ENCODE data around the gene CRNKL1. TPM values are rescaled to one million over a fixed set of nuclear protein-coding genes. Genes with fewer than 3 reads are reported as not detected.
A peak's percentile ranks its signal among the peaks of the same experiment; 100 is the strongest.

The CRNKL1 gene
- total RNA-seq, 2 experiments from 2014 or later, result 21.1 to 23.3 TPM

- Mint-ChIP-seq H3K9me3 (no peaks in the 10 kb centered on the region), H3K36me3 (ENCODE audit: low read depth) (no peaks in the 10 kb centered on the region), H3K4me3 (no peak overlapping the region), H3K27ac (no peak overlapping the region), H3K27me3 (peaks cover 5% of the 10 kb centered on the region), H3K4me1 (ENCODE audit: low read depth) (no peaks in the 10 kb centered on the region)
- ChIA-PET CTCF (interaction anchor here (2.0 kb wide), 1 partner anchor 161 kb away, joined by 7 read pairs; no protein-coding TSS in a partner anchor), POLR2A (no interaction called here)
- TF ChIP-seq, protein P1, sequence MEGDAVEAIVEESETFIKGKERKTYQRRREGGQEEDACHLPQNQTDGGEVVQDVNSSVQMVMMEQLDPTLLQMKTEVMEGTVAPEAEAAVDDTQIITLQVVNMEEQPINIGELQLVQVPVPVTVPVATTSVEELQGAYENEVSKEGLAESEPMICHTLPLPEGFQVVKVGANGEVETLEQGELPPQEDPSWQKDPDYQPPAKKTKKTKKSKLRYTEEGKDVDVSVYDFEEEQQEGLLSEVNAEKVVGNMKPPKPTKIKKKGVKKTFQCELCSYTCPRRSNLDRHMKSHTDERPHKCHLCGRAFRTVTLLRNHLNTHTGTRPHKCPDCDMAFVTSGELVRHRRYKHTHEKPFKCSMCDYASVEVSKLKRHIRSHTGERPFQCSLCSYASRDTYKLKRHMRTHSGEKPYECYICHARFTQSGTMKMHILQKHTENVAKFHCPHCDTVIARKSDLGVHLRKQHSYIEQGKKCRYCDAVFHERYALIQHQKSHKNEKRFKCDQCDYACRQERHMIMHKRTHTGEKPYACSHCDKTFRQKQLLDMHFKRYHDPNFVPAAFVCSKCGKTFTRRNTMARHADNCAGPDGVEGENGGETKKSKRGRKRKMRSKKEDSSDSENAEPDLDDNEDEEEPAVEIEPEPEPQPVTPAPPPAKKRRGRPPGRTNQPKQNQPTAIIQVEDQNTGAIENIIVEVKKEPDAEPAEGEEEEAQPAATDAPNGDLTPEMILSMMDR (IDR thresholded peaks at IDR 0.05), result no peak
- intact Hi-C loops (cut with micrococcal nuclease), result no loop called here
- ATAC-seq, result no peak
- DNase-seq, result peak; percentile 7
These were observed 24.2 kb upstream of the CRNKL1 start for GRCh38 chr20:20076297-20077065.

DNA sequence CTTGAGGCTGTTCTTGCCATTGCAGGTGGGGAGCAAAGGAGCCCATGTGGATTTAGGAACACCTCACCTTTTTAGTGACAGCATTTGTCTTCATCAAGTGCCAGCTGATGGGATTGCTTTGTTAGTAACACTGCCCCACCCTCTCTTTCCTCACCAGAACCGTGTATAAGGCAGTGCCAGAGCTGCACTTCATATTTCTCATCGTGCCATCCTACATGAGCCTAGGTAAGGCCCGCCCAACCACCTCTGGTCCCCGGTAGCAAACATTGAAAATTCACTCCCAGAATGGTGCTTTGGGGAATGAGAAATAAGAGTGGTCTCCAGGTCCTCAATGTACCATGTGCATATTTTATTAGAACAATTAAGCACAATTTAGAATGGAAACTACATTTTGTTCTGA, 22.8 kb upstream of the CRNKL1 start:
- no peaks in the 10 kb centered on the region for H3K9me3 Mint-ChIP-seq
- TF ChIP-seq, protein P1 (IDR thresholded peaks at IDR 0.05), result no peak
- no peaks in the 10 kb centered on the region for H3K36me3 Mint-ChIP-seq (ENCODE audit: low read depth)
- peaks cover 7% of the 10 kb centered on the region for H3K27me3 Mint-ChIP-seq
- DNase-seq (no peak), ATAC-seq (no peak)
- no peak overlapping the region for H3K27ac Mint-ChIP-seq
- no peaks in the 10 kb centered on the region for H3K4me1 Mint-ChIP-seq (ENCODE audit: low read depth)
- ChIA-PET CTCF (interaction anchor here (2.0 kb wide), 1 partner anchor 162 kb away, joined by 7 read pairs; no protein-coding TSS in a partner anchor), POLR2A (no interaction called here)
- no peak overlapping the region for H3K4me3 Mint-ChIP-seq
- intact Hi-C loops (cut with micrococcal nuclease), result no loop called here

GRCh38 chr20:20073801-20074371, 21.6 kb upstream of the CRNKL1 start:
- ATAC-seq, result no peak
- intact Hi-C loops (cut with micrococcal nuclease), result no loop called here
- H3K27ac Mint-ChIP-seq, result no peak overlapping the region
- ChIA-PET CTCF (interaction anchor here (1.4 kb wide), 1 partner anchor 10 kb away, joined by 6 read pairs; no protein-coding TSS in a partner anchor), POLR2A (no interaction called here)
- no peak for DNase-seq
- no peaks in the 10 kb centered on the region for H3K36me3 Mint-ChIP-seq (ENCODE audit: low read depth)
- H3K4me3 Mint-ChIP-seq, result no peak overlapping the region
- H3K9me3 Mint-ChIP-seq, result no peaks in the 10 kb centered on the region
- no peaks in the 10 kb centered on the region for H3K4me1 Mint-ChIP-seq (ENCODE audit: low read depth)
- peaks cover 5% of the 10 kb centered on the region for H3K27me3 Mint-ChIP-seq
- TF ChIP-seq, protein P1 (IDR thresholded peaks at IDR 0.05), result no peak

DNA sequence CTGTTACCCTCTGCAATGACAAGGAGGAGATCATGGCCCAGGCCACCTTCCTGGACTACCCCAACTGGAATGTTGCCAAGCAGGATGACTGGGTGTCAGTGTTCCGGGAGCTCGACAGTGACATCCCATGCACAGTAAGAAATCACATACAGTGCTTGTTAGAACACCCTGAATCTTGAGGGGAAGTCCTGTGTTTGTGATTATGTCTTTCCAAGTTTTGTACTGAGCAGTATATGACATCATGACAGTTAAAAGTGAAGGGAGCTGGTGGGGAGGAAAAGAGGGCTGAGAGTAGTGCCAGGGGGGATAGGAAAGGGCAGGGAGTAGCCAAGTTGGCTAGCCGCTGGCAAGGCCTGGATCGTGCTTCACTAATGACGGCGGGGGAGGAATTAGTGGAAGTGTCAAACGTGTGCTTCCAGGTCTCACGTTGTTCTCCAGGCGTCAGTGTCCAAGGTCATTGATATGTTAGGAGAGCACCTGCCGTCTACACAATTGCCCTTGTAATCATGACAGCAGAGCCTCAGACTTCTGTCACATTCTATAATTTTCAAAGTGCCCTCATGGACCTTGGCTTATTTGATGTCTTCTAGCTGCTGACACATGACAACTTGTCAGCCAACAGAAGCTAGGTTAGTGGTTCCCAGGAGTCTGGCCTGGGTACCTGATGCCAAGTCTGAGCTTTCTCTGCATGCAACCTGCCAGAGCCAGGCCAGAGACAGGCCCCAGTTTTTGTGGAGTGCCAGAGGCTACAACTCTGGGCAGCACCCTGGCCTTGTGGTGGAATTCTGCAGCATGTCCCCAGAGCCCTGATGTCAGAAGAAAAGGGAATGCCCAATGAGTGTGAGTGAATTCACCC, 18.8 kb upstream of the CRNKL1 start:
- H3K27me3 Mint-ChIP-seq, result peaks cover 5% of the 10 kb centered on the region
- POLR2A ChIA-PET, result no interaction called here
- H3K36me3 Mint-ChIP-seq (ENCODE audit: low read depth), result no peaks in the 10 kb centered on the region
- no peak overlapping the region for H3K27ac Mint-ChIP-seq
- DNase-seq (no peak), ATAC-seq (no peak)
- CTCF ChIA-PET, result interaction anchor here (1.0 to 1.2 kb wide), 2 partner anchors 12 to 166 kb away, joined by 3 to 4 read pairs; no protein-coding TSS in a partner anchor
- intact Hi-C loops (cut with micrococcal nuclease), result no loop called here
- H3K4me3 Mint-ChIP-seq, result no peak overlapping the region
- TF ChIP-seq, protein P1 (IDR thresholded peaks at IDR 0.05), result no peak
- no peaks in the 10 kb centered on the region for H3K4me1 Mint-ChIP-seq (ENCODE audit: low read depth)
- H3K9me3 Mint-ChIP-seq, result no peaks in the 10 kb centered on the region
